Smooth muscle cell (in vitro differentiated cells): ENCODE results near the gene SNTB2. TPM values are rescaled to one million over a fixed set of nuclear protein-coding genes. Genes with fewer than 3 reads are reported as not detected.

ENCODE experiments used
- DNase-seq: peaks from one replicate; lab custom pipeline; 2025; ENCODE audit not compliant: unreplicated experiment; lab: John Stamatoyannopoulos, UW
- H2AFZ ChIP-seq: fragments of 200-600 bp; sonication (generic); 2 replicates; pipeline ENCODE4 v1.6.0; 2016; ENCODE audit warnings: antibody characterized with exemption, low read depth, mild to moderate bottlenecking
- H3F3A ChIP-seq: fragments of 200-600 bp; sonication (generic); 2 replicates; pipeline ENCODE4 v1.6.0; 2017; ENCODE audit warnings: antibody characterized with exemption, low read depth
- H3K27ac ChIP-seq: fragments of 200-600 bp; sonication (generic); 2 replicates; pipeline ENCODE4 v1.5.1; 2016; ENCODE audit warnings: low read depth, mild to moderate bottlenecking
- H3K27me3 ChIP-seq: fragments of 200-600 bp; sonication (generic); 2 replicates; pipeline ENCODE4 v1.6.1; 2016; ENCODE audit warnings: low read depth, mild to moderate bottlenecking
- H3K36me3 ChIP-seq: fragments of 200-600 bp; sonication (generic); 2 replicates; pipeline ENCODE4 v1.5.1; 2016; ENCODE audit warnings: low read depth
- H3K4me1 ChIP-seq: fragments of 200-600 bp; sonication (generic); 2 replicates; pipeline ENCODE4 v1.5.1; 2016; ENCODE audit warnings: low read depth
- H3K4me2 ChIP-seq: fragments of 200-600 bp; sonication (generic); 2 replicates; pipeline ENCODE4 v1.6.0; 2016; ENCODE audit warnings: mild to moderate bottlenecking
- H3K4me3 ChIP-seq: fragments of 200-600 bp; sonication (generic); 2 replicates; pipeline ENCODE4 v1.5.1; 2016; ENCODE audit warnings: mild to moderate bottlenecking
- H3K79me2 ChIP-seq: fragments of 200-600 bp; sonication (generic); 2 replicates; pipeline ENCODE4 v1.6.0; 2016; ENCODE audit warnings: low read depth, mild to moderate bottlenecking
- H3K9ac ChIP-seq: fragments of 200-600 bp; sonication (generic); 2 replicates; pipeline ENCODE4 v1.6.0; 2016; ENCODE audit warnings: low read depth
- H3K9me3 ChIP-seq: fragments of 200-600 bp; sonication (generic); replicated peaks from 2 replicates; pipeline ENCODE4 v1.5.1; 2016; ENCODE audit warnings: low read depth
- H4K20me1 ChIP-seq: fragments of 200-600 bp; sonication (generic); 2 replicates; pipeline ENCODE4 v1.6.0; 2016; ENCODE audit warnings: low read depth
- WGBS: methylation state at CpG from one replicate; pipeline ENCODE4 v1.1.7; 2016; ENCODE audit warnings: low lambda C conversion rate; 5-methylcytosine and 5-hydroxymethylcytosine counted together
- polyA plus RNA-seq: library from polyadenylated mRNA; unstranded; fragments of >200 nt; fragmentation: Nextera tagmentation; extraction: Ambion mirVana; gene quantifications from 2 replicates; pipeline ENCODE4 v1.2.1, GENCODE V29; 2016
- total RNA-seq: library from RNA; depleted of rRNA; stranded (reverse); fragments of >200 nt; gene quantifications from 2 replicates; pipeline ENCODE4 v1.2.3, GENCODE V29; 2014
- TF ChIP-seq, protein P1 (sequence below): fragments of 200-600 bp; sonication (generic); IDR thresholded peaks from 2 replicates; pipeline ENCODE4 v1.5.1; 2017; ENCODE audit warnings: borderline replicate concordance, mild to moderate bottlenecking, antibody characterized with exemption; ENCODE audit not compliant: insufficient read depth, poor library complexity, severe bottlenecking

SNTB2 gene
- total and polyA plus RNA-seq, 2 experiments from 2014 or later, result 17.1 to 25.9 TPM

DNA sequence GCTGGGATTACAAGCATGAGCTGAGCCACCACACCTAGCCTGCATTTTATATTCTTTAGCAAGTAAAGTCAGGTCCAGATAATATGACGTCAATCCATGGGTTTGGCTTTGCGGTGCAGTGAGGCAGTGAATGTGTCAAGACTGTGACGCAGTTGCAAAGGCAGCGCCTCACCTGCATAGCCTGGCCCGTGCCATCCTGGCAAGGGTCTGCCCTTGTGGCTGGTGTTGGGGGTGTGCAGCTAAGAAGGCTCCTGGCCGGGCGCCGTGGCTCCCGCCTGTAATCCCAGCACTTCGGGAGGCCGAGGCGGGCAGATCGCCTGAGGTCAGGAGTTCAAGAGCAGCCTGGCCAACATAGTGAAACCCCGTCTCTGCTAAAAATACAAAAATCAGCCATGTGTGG, 136.5 kb downstream of the SNTB2 start:
- no peaks in the 10 kb centered on the region for H3K36me3 ChIP-seq
- WGBS, result 98% methylated on average over 14 of the region's 14 CpGs
- no peak overlapping the region for H3K4me2 ChIP-seq
- H3K27ac ChIP-seq, result no peak overlapping the region
- no peak overlapping the region for H3K9ac ChIP-seq
- peaks cover 4% of the 10 kb centered on the region for H3K4me1 ChIP-seq
- DNase-seq, result no peak
- TF ChIP-seq, protein P1, sequence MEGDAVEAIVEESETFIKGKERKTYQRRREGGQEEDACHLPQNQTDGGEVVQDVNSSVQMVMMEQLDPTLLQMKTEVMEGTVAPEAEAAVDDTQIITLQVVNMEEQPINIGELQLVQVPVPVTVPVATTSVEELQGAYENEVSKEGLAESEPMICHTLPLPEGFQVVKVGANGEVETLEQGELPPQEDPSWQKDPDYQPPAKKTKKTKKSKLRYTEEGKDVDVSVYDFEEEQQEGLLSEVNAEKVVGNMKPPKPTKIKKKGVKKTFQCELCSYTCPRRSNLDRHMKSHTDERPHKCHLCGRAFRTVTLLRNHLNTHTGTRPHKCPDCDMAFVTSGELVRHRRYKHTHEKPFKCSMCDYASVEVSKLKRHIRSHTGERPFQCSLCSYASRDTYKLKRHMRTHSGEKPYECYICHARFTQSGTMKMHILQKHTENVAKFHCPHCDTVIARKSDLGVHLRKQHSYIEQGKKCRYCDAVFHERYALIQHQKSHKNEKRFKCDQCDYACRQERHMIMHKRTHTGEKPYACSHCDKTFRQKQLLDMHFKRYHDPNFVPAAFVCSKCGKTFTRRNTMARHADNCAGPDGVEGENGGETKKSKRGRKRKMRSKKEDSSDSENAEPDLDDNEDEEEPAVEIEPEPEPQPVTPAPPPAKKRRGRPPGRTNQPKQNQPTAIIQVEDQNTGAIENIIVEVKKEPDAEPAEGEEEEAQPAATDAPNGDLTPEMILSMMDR, result no peak
- no peaks in the 10 kb centered on the region for H3K9me3 ChIP-seq
- H3K27me3 ChIP-seq, result no peaks in the 10 kb centered on the region
- peaks cover 2% of the 10 kb centered on the region for H3F3A ChIP-seq
- no peak overlapping the region for H3K4me3 ChIP-seq
- H4K20me1 ChIP-seq, result peaks cover 47% of the 10 kb centered on the region
- H3K79me2 ChIP-seq, result peaks cover 30% of the 10 kb centered on the region
- no peak overlapping the region for H2AFZ ChIP-seq

DNA sequence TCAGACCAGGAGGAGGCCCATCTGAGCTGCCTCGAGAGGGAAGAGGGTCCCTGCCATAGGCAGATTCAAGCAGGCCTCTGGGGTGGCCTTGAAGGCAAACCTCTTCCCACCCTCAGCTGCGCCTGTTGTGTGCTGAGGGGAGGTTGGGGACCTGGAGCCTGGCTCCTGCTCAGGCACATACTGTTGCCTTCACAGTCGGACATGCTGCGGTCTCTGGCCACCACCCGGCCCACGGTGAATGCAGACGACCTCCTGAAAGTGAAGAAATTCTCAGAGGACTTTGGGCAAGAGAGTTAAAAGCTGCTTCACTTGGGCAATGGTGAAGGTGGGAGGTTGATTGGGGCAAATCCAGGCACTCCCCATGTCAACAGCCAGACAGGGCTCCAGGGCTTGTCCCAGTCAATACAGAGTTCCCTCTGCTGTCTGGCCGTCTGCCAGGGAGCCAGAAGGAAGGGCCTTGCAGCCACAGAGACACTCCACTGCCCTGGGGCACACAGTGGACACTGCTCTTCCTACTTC, 137.1 kb downstream of the SNTB2 start:
- WGBS, result 89% methylated on average over 8 of the region's 8 CpGs
- no peak for DNase-seq
- peaks cover 54% of the 10 kb centered on the region for H4K20me1 ChIP-seq

DNA sequence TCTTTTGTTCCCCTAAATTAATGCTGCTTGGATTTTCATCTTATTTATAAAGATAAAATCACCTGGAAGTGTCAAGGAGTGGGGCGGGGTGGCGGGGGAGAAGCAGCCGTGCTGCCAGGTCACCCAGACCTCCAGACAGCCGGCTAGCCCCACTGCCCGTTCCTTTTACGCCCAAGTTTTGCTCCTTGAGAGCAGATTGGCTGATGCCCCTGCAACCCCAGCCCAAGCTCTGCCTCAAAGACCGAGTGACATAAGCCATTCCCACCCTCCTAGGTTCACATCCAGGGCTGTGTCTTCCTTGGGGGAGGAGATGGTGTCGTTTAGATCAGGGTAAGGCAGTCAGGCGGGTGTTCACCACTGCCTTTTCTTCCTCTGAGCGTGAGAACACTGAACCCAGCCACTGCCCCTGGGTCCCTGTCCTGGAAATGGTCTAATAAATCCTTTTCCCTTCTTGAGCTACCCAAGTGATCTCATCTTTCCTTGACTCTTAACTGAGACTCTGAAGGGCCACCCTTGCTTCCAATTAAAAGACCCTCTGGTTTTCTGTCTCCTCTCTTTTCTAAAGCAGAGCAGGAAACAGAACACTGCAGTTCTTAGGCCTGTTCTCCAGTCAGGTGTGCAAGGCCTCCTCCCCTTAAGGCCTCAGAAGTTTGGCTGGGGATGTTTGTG, 137.8 kb downstream of the SNTB2 start:
- 89% methylated on average over 10 of the region's 10 CpGs for WGBS
- H3K36me3 ChIP-seq, result no peaks in the 10 kb centered on the region

More for the DNA sequence above, 137.1 kb downstream of the SNTB2 start:
- H2AFZ ChIP-seq, result no peak overlapping the region
- H3F3A ChIP-seq, result peaks cover 3% of the 10 kb centered on the region
- no peaks in the 10 kb centered on the region for H3K27me3 ChIP-seq
- no peaks in the 10 kb centered on the region for H3K9me3 ChIP-seq
- H3K4me2 ChIP-seq, result no peak overlapping the region
- TF ChIP-seq, protein P1, result no peak
- no peak overlapping the region for H3K9ac ChIP-seq
- H3K4me3 ChIP-seq, result no peak overlapping the region
- H3K79me2 ChIP-seq, result peaks cover 36% of the 10 kb centered on the region
- no peaks in the 10 kb centered on the region for H3K36me3 ChIP-seq
- H3K27ac ChIP-seq, result no peak overlapping the region
- H3K4me1 ChIP-seq, result peaks cover 10% of the 10 kb centered on the region

More for the DNA sequence above, 137.8 kb downstream of the SNTB2 start:
- H3K79me2 ChIP-seq, result peaks cover 43% of the 10 kb centered on the region
- peaks cover 16% of the 10 kb centered on the region for H3K4me1 ChIP-seq
- peaks cover 59% of the 10 kb centered on the region for H4K20me1 ChIP-seq
- H3K9me3 ChIP-seq, result no peaks in the 10 kb centered on the region
- no peak overlapping the region for H3K27ac ChIP-seq
- DNase-seq, result no peak
- H3K4me2 ChIP-seq, result no peak overlapping the region
- H3K4me3 ChIP-seq, result no peak overlapping the region
- no peak overlapping the region for H3K9ac ChIP-seq
- H3F3A ChIP-seq, result peaks cover 3% of the 10 kb centered on the region
- TF ChIP-seq, protein P1, result no peak
- H2AFZ ChIP-seq, result no peak overlapping the region
- no peaks in the 10 kb centered on the region for H3K27me3 ChIP-seq
